ENCODE measurements around the gene MSRB2.

DNA sequence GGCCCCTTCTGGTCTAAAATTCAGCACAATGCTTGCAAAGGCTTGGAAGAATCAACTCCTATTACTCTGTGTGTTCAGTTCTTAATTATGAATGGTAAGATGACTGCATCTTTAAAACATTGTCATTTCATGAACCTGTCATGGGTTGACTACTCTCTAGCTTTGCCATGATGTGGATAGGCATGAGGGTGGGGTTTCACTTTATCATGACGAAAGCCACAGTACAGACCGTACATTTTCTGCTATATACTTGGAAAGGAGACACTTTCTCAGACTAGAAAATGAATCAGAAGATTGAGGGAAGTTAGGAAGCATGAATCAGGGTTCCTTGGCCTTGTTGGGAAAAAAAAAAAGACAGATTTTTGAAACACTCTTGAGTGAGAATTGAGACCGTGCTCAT is 19.7 kb upstream of the MSRB2 start:
- TF ChIP-seq EZH2 (IDR thresholded peaks at IDR 0.05; ENCODE audit: borderline replicate concordance, low read length), result no peak
- TF ChIP-seq, protein P1, sequence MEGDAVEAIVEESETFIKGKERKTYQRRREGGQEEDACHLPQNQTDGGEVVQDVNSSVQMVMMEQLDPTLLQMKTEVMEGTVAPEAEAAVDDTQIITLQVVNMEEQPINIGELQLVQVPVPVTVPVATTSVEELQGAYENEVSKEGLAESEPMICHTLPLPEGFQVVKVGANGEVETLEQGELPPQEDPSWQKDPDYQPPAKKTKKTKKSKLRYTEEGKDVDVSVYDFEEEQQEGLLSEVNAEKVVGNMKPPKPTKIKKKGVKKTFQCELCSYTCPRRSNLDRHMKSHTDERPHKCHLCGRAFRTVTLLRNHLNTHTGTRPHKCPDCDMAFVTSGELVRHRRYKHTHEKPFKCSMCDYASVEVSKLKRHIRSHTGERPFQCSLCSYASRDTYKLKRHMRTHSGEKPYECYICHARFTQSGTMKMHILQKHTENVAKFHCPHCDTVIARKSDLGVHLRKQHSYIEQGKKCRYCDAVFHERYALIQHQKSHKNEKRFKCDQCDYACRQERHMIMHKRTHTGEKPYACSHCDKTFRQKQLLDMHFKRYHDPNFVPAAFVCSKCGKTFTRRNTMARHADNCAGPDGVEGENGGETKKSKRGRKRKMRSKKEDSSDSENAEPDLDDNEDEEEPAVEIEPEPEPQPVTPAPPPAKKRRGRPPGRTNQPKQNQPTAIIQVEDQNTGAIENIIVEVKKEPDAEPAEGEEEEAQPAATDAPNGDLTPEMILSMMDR (IDR thresholded peaks at IDR 0.05; ENCODE audit: low read length), result no peak

Data from OCI-LY1 (cell line).